HUES48 (cell line): Measurements from ENCODE around the gene CCDC27.

Experiments used
- H3K27ac ChIP-seq: one replicate; pipeline ENCODE4 v1.7.0; 2013; ENCODE audit warnings: low read depth, low read length, inconsistent platforms
- H3K27me3 ChIP-seq: 2 replicates; pipeline ENCODE4 v1.6.1; 2013; ENCODE audit warnings: mild to moderate bottlenecking, low read length; ENCODE audit not compliant: control insufficient read depth, insufficient read depth
- H3K36me3 ChIP-seq: 2 replicates; pipeline ENCODE4 v1.6.1; 2013; ENCODE audit warnings: low read length; ENCODE audit not compliant: control insufficient read depth, insufficient read depth
- H3K4me1 ChIP-seq: 2 replicates; pipeline ENCODE4 v1.6.1; 2013; ENCODE audit warnings: mild to moderate bottlenecking, low read length; ENCODE audit not compliant: control insufficient read depth, insufficient read depth
- H3K4me3 ChIP-seq: 2 replicates; pipeline ENCODE4 v1.5.1; 2013; ENCODE audit warnings: mild to moderate bottlenecking, low read depth, low read length
- H3K9ac ChIP-seq: 2 replicates; pipeline ENCODE4 v1.6.1; 2013; ENCODE audit warnings: mild to moderate bottlenecking, low read depth, low read length, moderate library complexity
- H3K9me3 ChIP-seq: 2 replicates; pipeline ENCODE4 v1.6.1; 2013; ENCODE audit warnings: low read length; ENCODE audit not compliant: control insufficient read depth, insufficient read depth

The CCDC27 gene

DNA sequence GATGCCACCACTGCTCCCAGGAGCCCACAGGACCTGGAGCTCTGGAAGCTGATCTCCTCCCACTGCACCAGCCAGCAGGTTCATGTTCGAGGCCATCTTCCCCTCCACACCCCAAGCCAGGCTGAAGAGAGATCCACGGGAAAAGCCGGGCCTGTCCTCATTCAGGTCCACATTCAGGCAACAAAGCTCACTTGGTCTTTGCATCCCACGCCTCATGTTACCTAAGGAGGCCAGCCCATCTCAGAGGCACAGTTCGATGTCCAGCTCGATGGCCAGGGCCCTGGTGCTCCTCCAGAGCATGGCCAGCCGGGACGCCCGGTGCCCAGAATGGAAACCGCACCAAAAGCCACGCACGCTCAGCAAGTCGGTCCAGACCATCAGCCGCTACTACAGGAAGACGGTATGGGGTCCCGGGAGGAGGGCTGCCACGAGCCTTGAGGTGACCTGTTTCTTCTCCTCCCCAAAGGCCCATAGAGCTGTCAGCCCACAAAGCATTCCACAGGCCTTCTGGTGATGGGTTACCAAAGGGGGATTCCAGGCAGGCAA lies at the start of gene CCDC27:
CCDC27 (plus strand) TSS at position 51 of the 546 bp plus-strand sequence; CDS start at position 83, 32 bp downstream.
- Histone ChIP-seq H3K27ac (no peak within 1 kb of the TSS), H3K4me1 (no peaks in the 10 kb centered on the region), H3K9me3 (no peaks in the 10 kb centered on the region), H3K36me3 (no peaks in the 10 kb centered on the region), H3K9ac (no peak within 1 kb of the TSS), H3K27me3 (peaks cover 5% of the 10 kb centered on the region; the same call in 1 of the 2 replicates), H3K4me3 (no peak within 1 kb of the TSS)

DNA sequence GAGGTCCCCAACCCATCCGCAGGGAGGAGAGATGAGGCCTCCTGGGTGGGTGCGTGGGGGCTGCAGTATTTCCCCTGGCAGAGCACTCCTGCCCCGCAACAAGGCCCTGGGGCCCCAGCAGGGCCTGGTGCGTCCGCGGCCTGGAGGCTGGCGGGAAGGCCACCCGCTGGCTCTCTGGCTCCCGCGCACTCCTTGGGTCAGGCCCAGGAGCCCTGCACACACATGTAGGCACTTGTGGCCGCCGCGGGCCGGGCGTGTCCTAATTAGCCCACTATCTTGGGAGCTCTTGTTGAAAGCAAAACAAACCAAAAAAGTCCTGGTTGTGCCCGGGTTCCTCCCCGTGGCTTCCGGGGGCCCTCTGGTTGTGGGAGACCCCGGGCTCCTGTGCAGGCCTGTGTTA lies 49.7 kb upstream of the CCDC27 start:
- no peak overlapping the region for H3K27ac ChIP-seq
- H3K9ac ChIP-seq = no peak overlapping the region
- no peaks in the 10 kb centered on the region for H3K9me3 ChIP-seq
- H3K4me1 ChIP-seq = peaks cover 2% of the 10 kb centered on the region; the same call in 1 of the 2 replicates
- H3K27me3 ChIP-seq = peaks cover 8% of the 10 kb centered on the region; the same call in 1 of the 2 replicates
- H3K4me3 ChIP-seq = no peak overlapping the region
- H3K36me3 ChIP-seq = no peaks in the 10 kb centered on the region

DNA sequence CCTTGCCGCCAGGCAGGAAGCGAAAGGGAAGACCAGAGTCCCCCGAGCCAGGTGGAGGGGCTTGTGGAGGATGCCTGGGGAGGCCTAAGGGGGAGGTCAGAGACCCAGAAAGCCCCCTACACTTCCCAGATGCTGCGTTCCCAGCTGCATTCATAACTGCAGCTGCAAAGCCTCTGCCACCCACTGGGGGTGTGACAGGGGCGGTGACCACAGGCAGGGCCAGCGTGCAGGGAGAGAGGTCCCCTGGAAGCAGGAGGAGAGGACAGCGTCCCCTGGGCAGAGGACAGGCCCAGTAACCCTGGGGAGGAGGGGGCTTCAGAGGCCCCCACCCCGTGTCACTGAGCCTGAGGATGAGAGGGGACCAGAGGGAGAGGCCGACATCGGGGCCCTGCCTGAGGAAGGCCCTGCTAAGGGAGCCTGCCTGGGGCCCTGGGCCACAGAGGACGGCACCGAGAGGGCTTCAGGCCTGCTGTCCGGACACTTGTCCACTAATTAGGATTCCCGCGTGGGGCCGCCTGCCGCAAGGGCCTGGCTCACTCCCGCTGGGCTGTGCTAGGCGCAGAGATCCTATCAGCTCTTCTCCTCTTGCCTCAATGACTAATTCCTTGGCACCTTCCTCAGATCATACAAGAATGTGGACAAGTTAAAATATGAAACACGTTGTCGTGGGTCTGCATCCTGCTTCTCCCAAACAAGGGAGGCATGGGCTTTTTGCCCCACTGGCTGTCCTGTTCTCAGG lies 49.1 kb upstream of the CCDC27 start:
- peaks cover 6% of the 10 kb centered on the region; the same call in 1 of the 2 replicates for H3K27me3 ChIP-seq
- peaks cover 8% of the 10 kb centered on the region; the same call in 1 of the 2 replicates for H3K4me1 ChIP-seq
- no peaks in the 10 kb centered on the region for H3K36me3 ChIP-seq
- H3K27ac ChIP-seq = no peak overlapping the region
- H3K4me3 ChIP-seq = no peak overlapping the region
- no peaks in the 10 kb centered on the region for H3K9me3 ChIP-seq
- H3K9ac ChIP-seq = no peak overlapping the region

DNA sequence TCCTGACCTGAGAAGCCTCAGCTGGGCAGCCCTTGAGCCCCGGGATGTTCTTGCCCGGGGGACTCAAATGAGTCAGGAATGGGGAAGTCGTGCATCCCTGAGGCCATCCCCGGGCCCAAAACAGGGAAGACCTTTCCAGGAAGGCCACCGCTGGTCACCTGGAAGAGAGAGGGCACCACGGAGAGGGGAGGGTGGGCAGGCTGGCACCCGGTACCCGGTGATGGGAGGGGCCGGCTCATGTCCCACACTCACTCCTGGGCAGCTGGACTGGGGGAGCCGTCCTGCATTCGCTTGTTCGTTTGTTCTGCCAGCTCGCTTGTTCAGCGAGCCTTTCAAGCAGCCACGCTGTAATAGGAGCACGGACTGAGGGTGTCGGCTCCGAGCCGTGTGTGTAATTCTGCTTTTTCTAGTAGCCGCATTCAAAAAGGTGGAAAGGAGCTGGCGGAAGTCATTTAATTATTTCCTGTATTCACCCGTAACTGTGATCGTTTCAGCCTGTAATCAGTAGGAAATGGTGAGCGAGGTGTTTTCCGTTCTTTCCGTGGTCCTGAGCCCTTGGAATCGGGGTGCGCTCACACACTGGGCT lies 48.4 kb upstream of the CCDC27 start:
- Histone ChIP-seq H3K27me3 (peaks cover 2% of the 10 kb centered on the region; the same call in 1 of the 2 replicates), H3K4me3 (no peak overlapping the region), H3K27ac (no peak overlapping the region), H3K9ac (no peak overlapping the region), H3K4me1 (peaks cover 11% of the 10 kb centered on the region; the same call in 1 of the 2 replicates), H3K9me3 (no peaks in the 10 kb centered on the region), H3K36me3 (no peaks in the 10 kb centered on the region)

DNA sequence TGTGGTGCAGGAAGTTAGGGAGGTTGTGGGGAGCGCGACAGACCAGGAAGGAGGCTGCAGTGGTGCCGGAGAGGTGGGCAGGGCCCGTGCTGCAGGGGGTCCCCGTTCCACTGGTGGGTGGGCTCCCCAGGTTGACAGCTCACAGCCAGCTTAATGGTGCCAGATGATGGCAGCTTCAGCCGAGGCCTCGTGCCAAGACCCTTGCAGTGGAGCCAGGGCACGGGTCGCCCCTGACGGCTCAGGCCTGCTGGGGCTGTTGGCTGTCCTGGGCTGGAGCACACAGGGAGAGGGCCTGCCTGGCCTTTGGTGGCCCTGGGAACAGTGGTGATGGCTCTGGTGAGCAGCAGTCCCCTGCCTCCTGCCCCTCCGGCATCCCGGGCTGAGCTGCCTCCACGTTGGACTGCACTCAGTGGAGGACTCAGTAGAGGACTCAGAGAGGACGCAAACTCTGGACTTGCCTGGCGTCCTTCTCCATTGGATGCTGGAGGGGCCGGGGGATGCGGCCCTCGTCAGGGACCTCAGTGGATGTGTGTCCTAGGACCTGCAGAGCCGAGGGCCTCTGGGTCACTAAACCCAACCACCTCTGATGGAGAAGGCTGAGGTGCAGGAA lies 46.8 kb upstream of the CCDC27 start:
- Histone ChIP-seq H3K27me3 (peaks cover under 1% of the 10 kb centered on the region; the same call in 1 of the 2 replicates), H3K4me1 (peaks cover 15% of the 10 kb centered on the region; the same call in 1 of the 2 replicates), H3K36me3 (no peaks in the 10 kb centered on the region), H3K9me3 (no peaks in the 10 kb centered on the region), H3K9ac (no peak overlapping the region), H3K4me3 (no peak overlapping the region), H3K27ac (no peak overlapping the region)

DNA sequence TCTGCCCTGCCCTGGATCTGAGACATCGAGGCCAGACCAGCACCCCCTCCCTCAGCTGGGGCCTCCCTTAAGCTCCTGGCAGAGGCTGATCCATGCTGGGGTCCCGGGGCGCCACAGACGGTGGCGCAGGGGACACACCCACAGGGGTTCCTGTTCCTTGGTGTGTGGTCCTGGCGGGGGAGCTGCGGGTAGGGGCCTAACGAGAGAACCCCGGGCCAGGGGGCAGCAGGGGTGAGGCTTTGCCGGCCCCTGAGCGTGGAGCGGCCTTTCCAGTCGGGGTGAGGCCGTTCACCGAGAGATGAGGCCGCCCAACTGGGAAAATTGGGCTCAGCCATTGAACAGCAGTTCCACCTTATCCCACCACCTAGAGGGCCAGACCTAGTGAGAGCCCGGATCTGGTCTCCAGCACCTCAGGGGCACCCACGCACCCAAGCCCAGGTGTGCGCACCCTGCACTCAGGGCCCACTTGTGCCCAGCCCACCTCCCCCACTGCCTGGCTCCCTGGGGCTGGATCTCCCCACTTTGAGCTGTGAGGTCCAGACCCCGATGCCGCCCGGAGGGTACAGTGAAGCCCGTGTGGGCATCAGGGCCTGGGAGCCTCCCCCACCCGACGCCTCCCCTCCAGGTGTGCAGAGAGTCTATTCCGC lies 45.5 kb upstream of the CCDC27 start:
- peaks cover 3% of the 10 kb centered on the region; the same call in 1 of the 2 replicates for H3K27me3 ChIP-seq
- H3K27ac ChIP-seq = no peak overlapping the region
- peaks cover 15% of the 10 kb centered on the region; the same call in 1 of the 2 replicates for H3K4me1 ChIP-seq
- no peaks in the 10 kb centered on the region for H3K36me3 ChIP-seq
- no peak overlapping the region for H3K9ac ChIP-seq
- no peak overlapping the region for H3K4me3 ChIP-seq
- H3K9me3 ChIP-seq = no peaks in the 10 kb centered on the region

DNA sequence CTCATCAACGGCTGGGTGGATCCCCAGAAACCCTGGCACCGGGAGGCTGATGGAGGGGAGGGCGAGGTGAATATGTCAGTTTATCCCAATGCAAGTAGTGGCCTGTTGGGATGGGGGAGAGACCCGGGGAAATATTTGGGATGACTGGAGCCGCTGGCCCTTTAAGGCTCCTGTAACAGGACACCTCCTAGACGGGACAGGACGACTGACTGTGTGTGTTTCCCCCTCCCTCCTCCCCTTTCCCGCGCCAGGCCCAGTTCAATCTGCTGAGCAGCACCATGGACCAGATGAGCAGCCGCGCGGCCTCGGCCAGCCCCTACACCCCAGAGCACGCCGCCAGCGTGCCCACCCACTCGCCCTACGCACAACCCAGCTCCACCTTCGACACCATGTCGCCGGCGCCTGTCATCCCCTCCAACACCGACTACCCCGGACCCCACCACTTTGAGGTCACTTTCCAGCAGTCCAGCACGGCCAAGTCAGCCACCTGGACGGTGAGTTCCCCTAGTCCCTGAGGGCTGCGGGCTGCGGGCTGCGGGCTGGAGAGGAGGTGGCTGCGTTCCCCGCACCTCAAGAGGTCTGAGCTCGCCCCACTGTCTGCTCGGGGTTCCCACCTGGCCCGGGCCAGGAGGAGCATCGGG lies 44.8 kb upstream of the CCDC27 start:
- Histone ChIP-seq H3K9me3 (no peaks in the 10 kb centered on the region), H3K9ac (no peak overlapping the region), H3K4me1 (peaks cover 15% of the 10 kb centered on the region; the same call in 1 of the 2 replicates), H3K27me3 (peaks cover 3% of the 10 kb centered on the region; the same call in 1 of the 2 replicates), H3K4me3 (0 out of 2 replicates have a peak overlapping the region, but pooled peaks have one; percentile 2), H3K36me3 (no peaks in the 10 kb centered on the region), H3K27ac (no peak overlapping the region)

DNA sequence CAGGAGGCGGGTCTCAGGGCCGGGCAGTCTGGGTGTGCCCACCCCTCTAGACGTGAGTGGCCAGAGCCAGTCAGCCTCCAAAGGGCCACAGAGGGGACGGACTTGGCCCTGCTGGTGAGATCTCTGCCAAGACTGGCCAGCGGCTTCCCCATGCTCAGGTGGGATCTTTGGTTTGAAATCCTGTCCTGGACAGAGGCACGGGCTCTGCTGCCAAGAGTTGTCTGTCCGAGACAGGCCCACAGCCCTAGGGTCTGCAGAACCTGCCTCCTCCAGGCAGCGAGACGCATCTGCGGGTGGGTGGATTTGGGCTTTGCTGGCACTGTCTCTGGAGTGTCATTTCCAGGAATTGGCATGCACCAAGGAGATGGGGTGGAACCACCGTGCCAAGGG lies 44.3 kb upstream of the CCDC27 start:
- H3K4me1 ChIP-seq = peaks cover 15% of the 10 kb centered on the region; the same call in 1 of the 2 replicates
- H3K27ac ChIP-seq = no peak overlapping the region
- no peaks in the 10 kb centered on the region for H3K9me3 ChIP-seq
- no peaks in the 10 kb centered on the region for H3K36me3 ChIP-seq
- H3K9ac ChIP-seq = no peak overlapping the region
- H3K4me3 ChIP-seq = 0 out of 2 replicates have a peak overlapping the region, but pooled peaks have one; percentile 2
- peaks cover 3% of the 10 kb centered on the region; the same call in 1 of the 2 replicates for H3K27me3 ChIP-seq

DNA sequence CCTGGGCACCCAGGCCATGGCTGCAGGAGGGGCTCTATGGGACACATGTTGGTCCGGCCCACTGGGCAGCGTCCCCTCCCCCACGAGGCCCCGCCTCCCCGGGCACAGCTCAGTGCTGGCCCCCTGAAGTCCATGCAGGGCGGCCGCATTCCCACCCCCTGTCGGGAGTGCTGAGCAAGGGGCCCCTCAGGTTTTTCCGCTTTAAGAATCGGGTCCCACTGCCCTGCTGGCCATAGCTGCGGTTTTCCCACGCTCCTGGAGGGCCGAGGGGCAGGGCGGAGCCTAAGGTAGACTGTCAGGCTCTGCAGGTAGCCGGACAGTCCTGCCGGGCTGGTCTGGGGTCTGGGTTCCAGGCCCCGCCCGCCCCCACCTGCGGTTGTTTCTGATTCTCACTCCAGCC lies 43.5 kb upstream of the CCDC27 start:
- H3K4me3 ChIP-seq = no peak overlapping the region
- no peaks in the 10 kb centered on the region for H3K36me3 ChIP-seq
- no peak overlapping the region for H3K9ac ChIP-seq
- H3K9me3 ChIP-seq = no peaks in the 10 kb centered on the region
- peaks cover 3% of the 10 kb centered on the region; the same call in 1 of the 2 replicates for H3K27me3 ChIP-seq
- no peak overlapping the region for H3K27ac ChIP-seq
- peaks cover 15% of the 10 kb centered on the region; the same call in 1 of the 2 replicates for H3K4me1 ChIP-seq

DNA sequence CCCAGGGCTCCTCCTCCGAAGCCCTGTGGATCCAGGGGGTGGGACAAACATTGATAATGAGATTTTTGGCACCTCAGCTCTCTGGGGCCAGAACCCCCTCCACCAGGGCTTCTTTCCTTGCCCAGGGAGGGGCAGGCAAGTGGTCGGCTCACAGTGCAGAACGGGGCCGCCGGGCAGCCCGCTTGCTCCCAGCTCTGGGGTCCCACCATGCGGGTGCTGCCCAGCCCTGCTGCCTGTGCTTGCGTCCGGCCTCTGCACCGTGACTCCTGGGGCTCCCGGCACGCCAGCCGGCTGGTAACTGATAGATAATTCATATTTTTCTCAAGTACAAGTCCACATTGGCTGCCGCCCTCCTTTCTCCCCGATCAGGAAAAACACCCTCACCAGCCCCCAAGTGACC lies 42.0 kb upstream of the CCDC27 start:
- H3K4me1 ChIP-seq = peaks cover 15% of the 10 kb centered on the region; the same call in 1 of the 2 replicates
- H3K36me3 ChIP-seq = no peaks in the 10 kb centered on the region
- H3K4me3 ChIP-seq = no peak overlapping the region
- H3K27ac ChIP-seq = no peak overlapping the region
- H3K9me3 ChIP-seq = no peaks in the 10 kb centered on the region
- peaks cover 3% of the 10 kb centered on the region; the same call in 1 of the 2 replicates for H3K27me3 ChIP-seq
- no peak overlapping the region for H3K9ac ChIP-seq
